SH-SY5Y (cell line): Measurements from ENCODE around the gene EYA4.

Experiments used
- GATA2 ChIP-seq: IDR thresholded peaks from 2 replicates; pipeline ENCODE4 v1.6.1; 2011; ENCODE audit warnings: mild to moderate bottlenecking, low read depth, low read length
- GATA3 ChIP-seq: IDR thresholded peaks from 2 replicates; pipeline ENCODE4 v1.6.1; 2011; ENCODE audit warnings: low read depth, mild to moderate bottlenecking, low read length, moderate library complexity

DNA sequence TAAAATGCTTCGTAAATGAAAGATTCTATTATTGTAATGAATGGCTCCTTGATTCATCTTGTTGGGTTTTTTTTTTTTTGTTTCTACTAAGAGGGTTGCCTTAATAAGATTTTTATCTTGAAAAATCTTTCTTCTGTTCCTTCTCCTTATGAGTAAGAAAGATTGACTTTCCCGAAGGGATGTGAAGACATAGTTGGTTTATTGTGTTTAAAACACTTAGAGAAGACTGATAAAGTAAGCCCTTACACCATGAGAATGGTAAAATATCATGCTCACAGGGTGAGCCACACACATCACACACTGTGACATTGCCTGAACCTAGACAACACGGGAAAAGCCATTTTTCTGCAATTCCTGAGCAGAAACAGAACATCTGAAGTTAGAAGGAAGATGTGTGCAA is 330.5 kb downstream of the EYA4 start:
- TF ChIP-seq GATA2 (no peak), GATA3 (no peak)
